ENCODE measurements around the gene WRAP73.

Gene WRAP73

DNA sequence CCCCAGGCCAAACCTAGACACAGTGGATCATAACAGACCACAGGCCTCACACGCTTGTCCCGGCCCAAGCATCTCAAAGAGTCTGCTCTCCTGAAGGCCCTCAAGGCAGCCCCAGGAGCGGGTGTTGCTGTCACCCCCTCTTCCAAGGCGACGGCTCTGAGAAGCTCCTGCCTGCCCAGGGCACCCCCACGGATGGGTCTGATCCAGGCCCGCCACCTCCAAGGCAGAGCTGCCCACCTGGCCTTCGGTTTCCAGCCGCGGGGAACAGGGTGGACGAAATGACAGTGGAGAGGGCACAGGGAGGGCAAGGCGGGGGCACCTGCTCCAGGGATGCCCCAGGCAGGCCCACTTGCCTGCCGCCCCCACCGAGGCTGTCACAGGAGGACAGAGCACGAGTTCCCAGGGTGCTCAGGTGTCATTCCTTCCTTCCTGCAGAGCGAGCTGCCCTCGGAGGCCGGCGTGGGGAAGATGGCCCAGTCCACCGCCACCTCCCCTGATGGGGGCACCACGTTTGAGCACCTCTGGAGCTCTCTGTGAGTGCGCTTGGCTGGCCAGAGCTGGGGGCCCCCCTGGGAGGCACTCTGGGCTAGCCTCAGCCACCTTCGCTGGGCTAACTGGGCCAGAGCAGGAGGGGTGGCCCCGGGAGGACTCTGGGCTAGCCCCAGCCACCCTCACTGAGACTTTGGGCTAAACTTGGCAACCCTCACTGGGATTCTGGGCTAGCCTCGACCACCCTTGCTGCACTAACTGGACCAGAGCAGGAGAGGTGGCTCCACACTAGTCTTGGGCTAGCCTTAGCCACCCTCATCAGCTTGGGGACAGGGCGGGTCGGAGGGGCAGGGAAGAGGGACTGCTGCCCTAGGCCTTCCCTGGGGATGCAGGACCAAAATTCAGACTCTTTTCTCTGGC lies 32.2 kb upstream of the WRAP73 start:
- no peak for DNase-seq (ENCODE audit: low spot score)
- FAIRE-seq = no peak

DNA sequence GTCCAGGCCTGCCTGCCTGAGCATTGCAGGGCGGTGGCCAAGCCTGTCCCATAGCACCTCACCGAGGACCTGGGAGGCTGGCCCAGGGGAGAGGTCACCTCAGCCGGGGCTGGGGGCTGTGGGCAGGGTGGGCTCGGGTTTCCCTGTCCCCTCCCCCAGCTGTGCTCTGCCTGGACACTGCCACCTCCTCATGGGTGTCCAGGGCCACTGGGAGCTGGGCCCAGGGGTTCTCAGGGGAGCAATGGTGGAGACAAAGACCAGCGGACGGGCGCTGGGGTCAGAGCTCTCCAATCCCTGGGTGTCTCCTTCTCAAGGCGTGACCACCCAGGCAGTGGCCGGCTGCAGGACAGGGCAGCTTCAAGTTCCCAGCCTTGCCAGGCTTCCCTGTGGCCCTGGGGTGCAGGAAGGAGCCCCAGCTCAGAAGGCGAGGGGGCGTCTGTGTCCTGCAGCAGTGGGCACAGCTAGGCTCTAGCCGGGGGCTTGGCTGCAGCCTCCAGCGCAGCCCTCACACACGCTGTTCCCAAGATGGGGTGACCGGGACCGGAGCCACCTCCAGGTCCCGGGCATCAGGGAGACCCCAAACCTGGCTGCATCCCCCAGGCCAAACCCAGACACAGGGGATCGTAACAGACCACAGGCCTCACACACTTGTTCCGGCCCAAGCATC lies 31.5 kb upstream of the WRAP73 start:
- DNase-seq (ENCODE audit: low spot score) = no peak
- FAIRE-seq = no peak

DNA sequence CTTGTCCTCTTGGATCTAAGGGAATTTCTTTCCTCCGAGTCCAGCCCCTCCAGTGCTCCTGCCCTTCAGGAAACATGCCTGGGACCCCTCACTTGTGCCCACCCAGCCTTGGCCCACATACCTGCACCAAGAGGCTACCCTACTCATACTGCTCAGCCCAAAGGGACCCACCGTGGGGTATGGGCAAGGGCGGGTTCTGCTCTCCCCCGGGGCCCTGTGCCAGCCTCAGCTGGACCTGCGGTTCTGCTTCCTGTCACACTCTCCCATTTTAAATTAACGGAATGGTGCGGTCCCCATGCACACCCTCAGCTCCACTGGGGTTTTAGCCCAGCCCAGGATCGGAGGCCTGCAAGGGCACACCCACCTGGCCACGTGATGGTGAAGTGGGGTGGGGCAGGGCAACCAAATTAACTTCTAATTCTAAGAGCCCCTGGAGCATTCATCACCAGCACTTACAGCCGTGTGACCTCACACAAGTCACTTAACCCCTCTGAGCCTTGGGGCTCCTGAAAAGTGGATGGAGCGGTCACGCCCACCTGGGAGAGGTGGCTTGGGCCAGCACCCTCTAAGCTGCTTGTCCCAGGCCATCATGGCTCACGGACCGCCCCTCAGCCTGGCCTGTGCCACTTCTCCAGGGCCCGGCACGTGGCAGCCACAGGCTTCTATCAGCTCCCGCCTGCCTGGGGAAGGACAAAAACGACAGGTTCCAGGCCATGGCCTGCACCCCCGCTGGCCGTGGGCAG lies 30.8 kb upstream of the WRAP73 start:
- no peak for DNase-seq (ENCODE audit: low spot score)
- FAIRE-seq = no peak

GRCh38 chr1:3679799-3680453 lies 30.0 kb upstream of the WRAP73 start:
- FAIRE-seq (no peak), DNase-seq (ENCODE audit: low spot score) (no peak)

DNA sequence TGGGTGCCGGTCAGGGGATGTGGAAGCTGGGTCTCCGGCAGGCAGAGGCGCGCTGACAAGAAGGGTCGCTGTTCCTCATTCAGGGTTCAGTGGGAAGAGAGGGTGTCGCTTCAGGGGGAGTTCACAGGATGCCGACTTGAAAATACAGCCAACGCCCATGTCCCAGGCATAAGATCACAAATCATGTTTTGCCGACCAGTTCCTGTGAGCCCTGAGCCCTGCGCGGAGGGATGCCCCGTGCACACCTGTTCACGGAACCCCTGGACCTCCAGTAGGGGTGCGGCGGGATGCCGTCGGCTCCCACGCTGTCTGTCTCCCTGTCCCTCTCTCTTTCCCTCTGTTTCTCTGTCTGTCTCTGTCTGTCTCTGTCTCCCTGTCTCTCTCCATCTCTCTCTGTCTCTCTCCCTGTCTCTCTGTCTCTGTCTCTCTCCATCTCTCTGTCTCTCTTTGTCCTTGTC lies 29.2 kb upstream of the WRAP73 start:
- no peak for DNase-seq (ENCODE audit: low spot score)
- FAIRE-seq = no peak

- DNase-seq (ENCODE audit: low spot score) = peak; percentile 13
- no peak for FAIRE-seq
These were observed 28.6 kb upstream of the WRAP73 start for GRCh38 chr1:3678361-3679097.

DNA sequence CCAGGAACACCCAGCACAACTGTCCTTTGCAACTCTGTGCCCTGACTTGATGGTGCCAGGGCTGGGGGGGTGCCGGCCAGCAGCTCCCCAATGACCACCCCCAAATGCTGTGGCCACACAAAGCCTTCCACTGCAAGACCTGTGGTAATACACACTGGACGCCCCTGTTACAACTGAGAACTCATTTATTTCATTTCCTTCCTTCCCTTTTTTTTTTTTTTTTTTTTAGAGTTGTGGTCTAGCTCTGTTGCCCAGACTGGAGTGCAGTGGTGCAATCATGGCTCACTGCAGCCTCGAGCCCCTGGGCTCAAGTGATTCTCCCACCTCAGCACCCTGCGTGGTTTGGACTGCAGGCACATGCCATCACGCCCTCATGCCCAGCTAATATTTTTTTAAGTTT lies 27.6 kb upstream of the WRAP73 start:
- FAIRE-seq = no peak

GRCh38 chr1:3676581-3677470 lies 26.9 kb upstream of the WRAP73 start:
- FAIRE-seq (no peak), DNase-seq (ENCODE audit: low spot score) (no peak)

More for the DNA sequence above, 27.6 kb upstream of the WRAP73 start:
- DNase-seq (ENCODE audit: low spot score) = no peak

GRCh38 chr1:3675436-3675835 lies 25.5 kb upstream of the WRAP73 start:
- FAIRE-seq (no peak), DNase-seq (ENCODE audit: low spot score) (no peak)

- DNase-seq (ENCODE audit: low spot score) (no peak), FAIRE-seq (no peak)
These were observed 24.5 kb upstream of the WRAP73 start for GRCh38 chr1:3674100-3675094.

DNA sequence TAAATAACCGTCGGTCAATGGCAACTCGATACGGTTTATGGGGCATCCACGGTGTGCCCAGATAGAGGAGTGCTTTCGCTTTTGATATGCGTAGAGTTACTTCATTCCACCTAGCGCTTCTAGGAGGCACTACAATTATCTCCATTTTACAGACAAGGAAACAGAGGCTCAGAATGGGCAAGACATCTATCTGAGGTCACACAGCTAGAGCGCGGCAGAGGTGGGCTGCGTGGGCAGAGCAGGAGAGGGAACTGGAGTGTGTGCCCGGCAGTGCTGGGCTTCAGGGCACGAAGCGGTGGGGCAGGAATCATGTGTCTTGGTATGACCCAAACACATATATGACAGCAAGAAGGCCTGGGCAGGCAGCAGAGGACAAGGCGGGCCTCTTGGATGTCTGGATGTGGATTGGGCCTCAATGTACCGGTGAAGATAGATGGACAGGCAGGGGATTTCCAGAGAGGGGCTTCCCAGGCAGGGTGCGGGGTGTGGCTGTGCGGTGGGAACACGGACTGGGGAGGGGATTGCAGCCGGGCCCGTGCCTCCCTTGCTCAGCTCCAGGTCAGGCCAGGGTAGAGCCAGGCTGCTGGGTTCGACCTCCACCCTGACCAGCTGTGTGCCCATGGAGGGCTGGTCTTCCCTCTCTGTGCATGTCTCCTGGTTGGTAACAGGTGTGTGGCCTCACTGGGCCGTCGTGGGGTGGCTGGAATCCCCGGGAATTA lies 23.6 kb upstream of the WRAP73 start:
- DNase-seq (ENCODE audit: low spot score) (no peak), FAIRE-seq (no peak)

DNA sequence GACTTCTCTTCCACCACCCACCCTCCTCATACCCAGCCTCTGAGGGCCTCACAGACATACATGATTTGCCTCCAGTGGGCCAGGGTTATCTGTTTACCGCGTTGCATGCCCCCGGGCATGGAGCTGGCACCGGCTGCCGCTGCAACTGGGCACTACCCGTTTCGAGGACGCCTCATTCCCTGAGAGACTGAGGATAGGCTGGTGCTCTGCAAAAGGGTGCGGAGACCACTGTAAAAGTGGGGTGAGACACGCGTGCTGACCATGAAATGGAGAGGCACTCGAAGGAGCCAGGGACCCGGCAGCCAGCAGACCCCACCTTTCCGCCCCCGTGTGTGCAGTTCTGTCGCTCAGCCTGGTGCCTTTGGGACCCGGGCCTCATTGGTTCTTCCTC lies 23.1 kb upstream of the WRAP73 start:
- DNase-seq (ENCODE audit: low spot score) = no peak
- no peak for FAIRE-seq

- FAIRE-seq (no peak), DNase-seq (ENCODE audit: low spot score) (no peak)
These were observed 22.5 kb upstream of the WRAP73 start for GRCh38 chr1:3672231-3672970.

GRCh38 chr1:3671371-3672180 lies 21.7 kb upstream of the WRAP73 start:
- DNase-seq (ENCODE audit: low spot score) = no peak
- FAIRE-seq = no peak

DNA sequence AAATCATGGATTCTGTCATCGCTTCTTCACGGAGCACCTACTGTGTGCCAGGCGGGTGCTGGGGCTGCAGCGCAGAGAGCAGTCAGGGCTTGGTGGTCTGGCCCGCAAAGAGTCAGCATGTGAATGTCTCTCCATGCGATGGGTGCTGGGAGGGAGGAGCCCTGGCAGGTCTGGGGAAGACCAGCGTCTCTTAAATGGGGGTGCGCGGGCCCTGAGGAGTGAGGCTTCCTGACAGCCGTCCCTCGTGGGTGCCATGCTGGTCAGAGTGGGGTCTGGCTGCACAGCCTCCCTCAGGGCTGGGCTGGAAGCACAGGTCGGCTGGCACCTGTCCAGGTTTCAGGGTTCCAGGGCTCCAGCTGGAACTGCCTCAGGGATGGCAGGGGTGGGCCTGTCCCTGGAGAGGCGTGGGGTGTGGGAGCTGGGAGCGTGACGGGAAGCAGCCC lies 20.9 kb upstream of the WRAP73 start:
- DNase-seq (ENCODE audit: low spot score) = no peak
- no peak for FAIRE-seq

DNA sequence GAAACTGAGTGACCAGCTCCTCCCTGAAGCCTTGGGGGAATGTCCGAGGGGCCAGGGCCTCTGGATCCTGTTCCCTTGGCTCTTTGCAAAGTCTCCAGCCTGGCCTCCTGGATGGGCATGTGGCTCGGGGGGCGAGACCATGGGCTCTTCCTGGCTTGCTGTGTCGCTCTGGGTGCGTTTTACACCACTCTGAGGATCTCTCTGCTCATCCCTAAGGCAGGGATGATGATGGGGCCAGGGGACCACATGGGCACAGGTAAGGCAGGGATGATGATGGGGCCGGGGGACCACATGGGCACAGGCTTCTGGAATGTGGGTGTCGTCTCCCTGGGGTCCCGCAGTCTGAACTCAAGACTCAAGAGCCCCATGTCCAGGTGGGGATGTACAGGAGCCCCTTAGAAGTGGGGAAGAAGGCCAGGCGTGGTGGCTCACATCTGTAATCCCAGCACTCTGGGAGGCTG lies 20.1 kb upstream of the WRAP73 start:
- DNase-seq (ENCODE audit: low spot score) (no peak), FAIRE-seq (no peak)

All from urothelium cell line (cell line).